Hematopoietic multipotent progenitor cell treated with erythropoietin and hydrocortisone succinate and interleukin-3 and kit ligand, for 17 days (in vitro differentiated cells): ENCODE measurements around the gene HOXC13.

Experiments used
- DNase-seq: peaks from one replicate; pipeline ENCODE4 v3.0.0-alpha.2; 2015; ENCODE audit warnings: low spot score

Gene HOXC13

GRCh38 chr12:53970451-53970850, 31.8 kb downstream of the HOXC13 start:
- DNase-seq, result no peak

GRCh38 chr12:53971129-53971528, 32.5 kb downstream of the HOXC13 start:
- DNase-seq, result no peak

- no peak for DNase-seq
These were observed 33.1 kb downstream of the HOXC13 start for GRCh38 chr12:53971686-53972085.

- no peak for DNase-seq
These were observed 33.6 kb downstream of the HOXC13 start for GRCh38 chr12:53972152-53972702.

- no peak for DNase-seq
These were observed 34.1 kb downstream of the HOXC13 start, which contains the start of gene HOXC11 for GRCh38 chr12:53972722-53973235. Gene HOXC11 (plus strand): TSS chr12:53973126. CDS start chr12:53973242, 116 bp downstream.

- DNase-seq, result no peak
These were observed 34.8 kb downstream of the HOXC13 start for GRCh38 chr12:53973236-53974042.

DNA sequence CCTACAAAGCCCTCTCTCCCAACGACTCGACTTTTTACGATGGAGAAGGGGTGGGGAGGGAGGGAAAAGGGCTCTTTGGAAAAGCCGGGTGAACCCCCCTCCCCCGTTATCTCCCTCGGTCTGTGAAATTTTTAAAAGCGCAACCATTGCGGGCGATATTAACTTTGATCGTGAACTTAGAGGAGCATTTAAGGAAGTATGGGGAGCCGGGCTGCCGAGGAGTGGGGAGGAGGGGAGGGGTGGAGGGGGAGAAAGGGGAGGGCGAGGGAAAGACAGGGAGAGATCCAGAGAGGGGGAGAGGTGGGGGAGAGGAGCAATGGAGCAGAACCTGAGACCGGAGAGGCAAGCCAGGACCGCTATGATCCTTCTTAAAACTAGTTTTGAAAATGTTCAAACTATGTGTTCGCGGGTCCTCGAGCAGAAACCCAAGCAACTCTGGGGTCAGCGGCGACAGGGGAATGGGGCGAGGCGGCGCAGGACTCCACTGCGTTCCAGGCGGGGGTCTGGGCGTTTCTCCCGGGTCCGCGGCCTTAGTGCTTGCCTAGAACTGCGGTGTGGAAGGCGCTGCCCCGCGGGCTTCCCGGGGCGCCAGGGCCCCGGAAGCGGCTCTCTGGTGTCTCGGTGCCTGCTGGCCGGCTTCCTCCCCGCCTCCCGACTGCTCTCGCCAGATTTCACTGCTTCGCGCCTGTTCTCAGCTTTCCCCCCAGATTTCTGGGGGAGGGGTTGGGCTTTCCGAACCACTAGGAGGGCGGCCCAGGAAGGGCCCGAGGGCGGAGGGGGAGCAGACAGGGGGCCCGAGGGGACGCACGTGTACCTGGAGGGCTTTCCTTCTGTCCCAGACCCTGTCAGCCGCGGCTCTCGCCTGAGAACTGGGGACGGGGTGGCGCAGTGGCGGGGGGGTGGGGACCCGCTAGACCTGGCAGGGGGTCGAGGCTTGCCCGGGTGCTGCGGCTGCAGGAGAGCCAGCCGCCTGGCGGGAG, 35.7 kb downstream of the HOXC13 start, which contains the start of gene HOTAIR:
TSS of gene HOTAIR (minus strand) at position 871 of the 980 bp plus-strand sequence.
- DNase-seq, result no peak

- DNase-seq, result no peak
These were observed 36.4 kb downstream of the HOXC13 start for GRCh38 chr12:53975064-53975471.

GRCh38 chr12:53975479-53976152, 37.0 kb downstream of the HOXC13 start:
- DNase-seq, result no peak

- DNase-seq, result no peak
These were observed 37.7 kb downstream of the HOXC13 start for GRCh38 chr12:53976172-53976822.

DNA sequence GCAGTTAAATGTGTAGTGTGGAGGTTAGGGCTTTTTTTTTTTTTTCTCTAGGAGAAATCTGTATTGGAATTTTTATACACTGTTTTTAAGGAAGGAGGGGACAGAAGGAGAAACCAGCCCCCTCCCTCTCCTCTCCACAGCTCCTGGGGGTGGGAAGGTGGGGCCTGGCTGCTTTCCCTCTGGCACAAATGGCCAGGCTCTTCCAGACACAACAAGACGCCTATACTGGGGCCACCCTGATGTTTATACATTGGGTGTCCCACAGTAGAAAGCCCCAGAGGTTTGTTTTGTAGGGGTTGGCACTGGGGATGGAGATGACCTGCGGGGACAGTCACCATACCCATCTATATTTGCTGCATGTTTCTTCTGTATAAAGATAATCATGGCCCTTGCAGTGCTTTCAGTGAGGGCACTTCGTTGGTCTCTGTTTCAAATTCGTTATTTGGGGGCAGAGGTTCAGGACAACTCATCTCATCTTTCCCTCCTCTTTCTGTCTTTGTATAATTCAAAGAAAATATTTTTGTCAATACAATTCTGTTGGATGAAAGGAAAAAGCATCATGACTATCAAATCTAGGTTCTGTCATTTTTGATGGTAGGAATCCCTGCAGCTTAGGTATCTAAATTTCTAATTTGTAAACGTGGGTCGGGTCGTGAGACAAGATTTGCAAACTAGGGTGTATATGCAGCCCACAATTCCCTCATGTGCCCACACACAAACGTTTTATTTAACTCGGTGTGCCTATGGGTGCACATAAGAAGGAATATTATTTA, 38.4 kb downstream of the HOXC13 start:
- no peak for DNase-seq

DNA sequence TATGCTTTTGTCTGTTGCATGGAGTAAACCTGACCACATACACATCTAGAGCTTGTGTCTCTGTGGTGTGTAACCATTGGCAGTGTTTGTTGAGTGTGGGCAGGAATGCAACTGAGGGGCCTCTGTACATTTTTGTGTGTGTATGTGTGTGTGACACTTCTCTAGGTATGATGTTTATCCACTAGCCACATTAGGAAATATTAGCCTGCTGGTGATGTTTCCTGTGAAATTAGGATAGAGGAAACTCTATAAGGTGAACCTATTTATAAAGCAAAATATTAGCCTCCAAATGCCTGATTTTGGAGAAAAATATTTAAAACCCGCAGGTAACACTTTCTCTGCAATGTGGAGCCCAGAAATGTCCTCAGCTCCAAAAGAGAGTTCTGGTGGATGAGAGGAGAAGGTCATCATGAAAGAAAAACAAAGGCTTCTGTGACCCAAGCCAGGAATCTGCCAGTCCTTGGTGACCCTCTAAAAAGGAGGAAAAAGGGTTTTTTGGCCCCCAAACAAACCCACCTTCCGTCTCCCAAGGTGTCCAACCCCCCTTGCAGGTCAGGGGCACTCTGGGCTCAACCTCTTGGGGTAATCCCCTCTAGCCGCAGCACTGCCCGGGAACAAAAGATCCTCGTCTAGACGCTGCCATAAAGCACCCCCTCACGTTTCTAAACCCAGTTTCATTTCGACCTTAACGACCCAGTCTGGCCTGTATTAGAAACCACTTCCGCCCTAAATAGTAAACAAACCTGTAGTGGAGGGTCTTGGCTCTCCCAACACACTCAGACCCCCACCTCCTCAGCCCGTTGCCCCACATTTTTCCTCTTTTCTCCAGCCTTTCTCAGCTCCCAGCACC, 39.2 kb downstream of the HOXC13 start:
- no peak for DNase-seq

DNA sequence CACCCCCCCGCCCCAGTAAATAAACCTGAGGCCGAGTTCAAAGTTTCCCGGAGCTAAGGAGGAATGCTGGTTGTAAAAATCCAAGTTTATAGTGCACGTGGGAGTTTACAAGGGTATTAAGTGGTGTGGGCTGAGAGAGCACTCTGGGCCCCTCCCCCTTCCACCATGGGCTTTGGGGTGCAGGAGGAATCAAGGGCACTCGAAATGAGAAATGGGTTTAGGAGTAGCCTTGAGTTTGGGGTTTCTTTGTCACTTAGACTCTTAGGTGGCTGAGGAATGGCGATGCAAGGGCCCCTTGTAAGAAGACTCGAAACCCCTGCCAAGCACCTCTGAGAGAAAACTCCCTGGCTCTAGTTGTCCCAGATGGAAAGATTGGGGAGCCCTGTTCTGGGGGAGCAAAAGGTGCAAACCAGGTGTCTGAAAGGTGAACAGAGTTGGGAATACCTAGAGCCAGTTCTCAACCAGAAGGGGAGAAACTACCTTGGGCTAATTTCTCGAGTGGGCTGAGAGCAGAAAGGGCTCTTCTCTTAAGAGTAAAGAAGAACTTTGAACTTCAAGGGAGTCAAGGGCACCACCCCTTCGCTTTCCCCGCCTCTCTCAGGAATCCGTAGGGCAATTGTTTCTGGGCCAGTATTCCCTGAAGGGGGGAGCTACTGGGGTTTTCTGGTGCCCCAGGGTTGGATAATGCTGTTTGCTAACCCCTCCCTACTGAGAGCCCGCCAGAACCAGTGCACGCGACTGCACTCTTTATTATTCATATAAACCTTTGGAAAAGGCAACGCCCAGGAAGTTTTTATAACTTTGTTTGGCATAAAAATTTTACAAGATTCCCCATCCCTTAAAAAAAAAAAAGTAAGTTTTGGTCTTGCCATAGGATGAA, 40.1 kb downstream of the HOXC13 start:
- DNase-seq, result no peak

- DNase-seq, result no peak
These were observed 41.6 kb downstream of the HOXC13 start for GRCh38 chr12:53980104-53980801.

GRCh38 chr12:53980802-53981496, 42.3 kb downstream of the HOXC13 start:
- no peak for DNase-seq

DNA sequence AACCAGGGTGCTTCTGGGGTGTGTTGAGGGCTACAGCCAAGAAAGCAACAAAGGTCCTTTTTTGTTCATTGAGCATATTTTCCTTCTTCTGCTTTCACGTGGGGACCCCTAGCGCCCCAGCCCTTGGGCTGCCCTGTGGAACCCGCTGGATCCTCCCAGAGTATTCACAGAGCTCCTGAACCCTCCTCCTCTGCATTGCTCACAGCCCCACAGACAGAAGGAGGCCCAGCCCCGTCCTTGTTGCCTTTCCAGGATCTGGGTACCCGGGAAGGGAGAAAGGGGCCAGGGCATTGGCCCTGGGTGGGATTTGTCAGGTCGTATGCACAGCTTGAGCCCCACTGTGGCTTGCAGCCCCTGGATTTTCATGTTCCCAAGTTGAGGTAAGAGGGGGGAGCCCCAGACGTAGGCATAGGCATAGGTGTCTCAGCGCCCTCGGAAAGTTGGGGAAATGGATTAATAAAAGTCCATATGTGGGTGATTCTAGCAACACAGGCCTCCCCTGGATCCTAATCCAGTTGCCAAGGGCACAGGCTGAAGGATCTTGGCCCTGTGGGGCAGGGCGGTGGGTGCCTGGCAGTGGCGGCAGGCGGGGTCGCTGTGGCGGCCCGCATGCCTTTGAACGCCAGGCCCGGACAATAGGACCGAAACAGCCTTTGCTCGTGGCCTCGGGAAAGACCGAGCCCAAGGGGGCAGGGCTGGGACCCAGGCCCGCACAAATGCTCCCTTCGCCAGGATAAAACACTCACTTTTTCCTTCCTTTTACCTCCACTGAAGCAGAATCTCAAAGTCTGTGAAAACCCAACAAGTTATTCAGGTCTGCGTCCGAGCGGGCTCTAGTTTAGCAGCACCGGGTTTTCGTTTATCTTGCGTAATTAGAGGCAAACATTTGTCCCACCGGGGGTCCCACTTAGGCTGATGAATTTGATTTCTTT, 43.3 kb downstream of the HOXC13 start:
- no peak for DNase-seq
